Cardiac fibroblast (primary cell): ENCODE data around the gene RBBP8NL.

Experiments used
- DNase-seq, 2 donors: peaks; one replicate each; pipeline versions ENCODE4 v3.0.0 to v3.0.0-alpha.2; 2010; ENCODE audit warnings: low read depth in 2 of 2
- H3K4me3 ChIP-seq, 2 donors: replicated peaks in 1 of 2; 1 replicate in 1 of 2; 2 replicates in 1 of 2; pipeline ENCODE4 v1.5.1; 2011; ENCODE audit warnings: low read depth in 2 of 2, low read length in 2 of 2, mild to moderate bottlenecking in 2 of 2, moderate library complexity in 1 of 2
- CTCF ChIP-seq: IDR thresholded peaks from one replicate; pipeline ENCODE4 v1.5.1; 2011; ENCODE audit warnings: low read depth, mild to moderate bottlenecking, low read length, inconsistent platforms

RBBP8NL gene

GRCh38 chr20:62420846-62421715 lies 6.3 kb downstream of the RBBP8NL start:
- H3K4me3 ChIP-seq, result no peak overlapping the region
- no peak for DNase-seq
- TF ChIP-seq CTCF, result no peak

GRCh38 chr20:62419759-62420158 lies 7.6 kb downstream of the RBBP8NL start:
- no peak for DNase-seq
- H3K4me3 ChIP-seq, result no peak overlapping the region
- TF ChIP-seq CTCF, result no peak

GRCh38 chr20:62418709-62419487 lies 8.4 kb downstream of the RBBP8NL start:
- no peak for TF ChIP-seq CTCF
- H3K4me3 ChIP-seq, result no peak overlapping the region
- no peak for DNase-seq

GRCh38 chr20:62417981-62418708 lies 9.2 kb downstream of the RBBP8NL start:
- TF ChIP-seq CTCF, result no peak
- no peak overlapping the region for H3K4me3 ChIP-seq
- DNase-seq, result no peak

GRCh38 chr20:62416651-62417637 lies 10.4 kb downstream of the RBBP8NL start:
- DNase-seq, result no peak
- no peak overlapping the region for H3K4me3 ChIP-seq
- TF ChIP-seq CTCF, result no peak
